Astrocyte of the spinal cord (primary cell): ENCODE measurements around the gene DNAI7.

Experiments
- DNase-seq: peaks from one replicate; pipeline ENCODE4 v3.0.0; 2011; ENCODE audit warnings: low read depth, low spot score
- H3K4me3 ChIP-seq: 2 replicates; pipeline ENCODE4 v1.5.1; 2011; ENCODE audit warnings: low read depth, mild to moderate bottlenecking, low read length, moderate library complexity
- CTCF ChIP-seq: IDR thresholded peaks from 2 replicates; pipeline ENCODE4 v1.5.1; 2012; ENCODE audit warnings: low read depth, mild to moderate bottlenecking, low read length, inconsistent platforms
- in situ Hi-C: cut with HindIII; loops from 2 replicates; pipeline ENCODE4 v1.10.0; 2017; ENCODE audit warnings: low sequenced_read_pairs

The DNAI7 gene

DNA sequence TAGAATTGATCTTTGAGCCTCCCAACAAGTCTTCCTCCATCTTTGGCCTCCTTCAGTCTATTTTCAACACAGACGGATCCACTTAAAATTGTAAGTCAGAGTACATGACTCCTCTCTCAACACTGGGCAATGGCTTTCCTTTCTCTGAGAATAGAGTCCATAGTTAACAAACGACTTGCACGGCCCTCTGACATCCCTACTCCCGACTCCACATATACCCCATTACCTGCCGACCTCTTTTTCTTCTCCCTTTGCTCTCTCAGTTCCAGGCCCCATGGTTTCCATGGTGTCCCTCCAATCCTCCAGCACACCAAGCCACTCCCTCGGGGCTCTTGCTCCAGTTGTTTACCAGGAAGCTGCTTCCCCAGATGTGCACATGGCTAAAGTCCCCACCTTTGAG lies 84.7 kb downstream of the DNAI7 start:
- H3K4me3 ChIP-seq = no peak overlapping the region
- DNase-seq = no peak
- TF ChIP-seq CTCF = no peak
- in situ Hi-C loops = no loop called here

DNA sequence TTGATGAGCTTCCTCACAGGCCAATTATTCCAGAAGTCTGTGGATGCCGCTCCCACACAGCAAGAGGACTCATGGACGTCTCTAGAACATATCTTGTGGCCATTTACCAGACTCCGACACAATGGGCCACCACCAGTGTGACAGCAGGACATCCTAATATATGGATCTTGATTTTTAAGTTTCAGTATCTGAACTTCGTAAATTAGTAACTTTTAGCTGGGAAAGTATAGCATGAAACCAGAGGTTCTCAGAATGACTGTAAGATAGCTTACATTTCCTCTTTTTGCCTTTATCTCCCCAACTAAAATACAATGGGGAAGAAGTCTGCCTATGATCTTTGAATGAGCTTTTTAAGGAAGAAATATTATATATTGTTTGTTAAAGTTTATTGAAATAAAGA lies 87.0 kb downstream of the DNAI7 start:
- in situ Hi-C loops = no loop called here
- no peak for DNase-seq
- H3K4me3 ChIP-seq = no peak overlapping the region
- TF ChIP-seq CTCF = no peak

GRCh38 chr12:25106818-25107217 lies 88.1 kb downstream of the DNAI7 start:
- DNase-seq = no peak
- in situ Hi-C loops = no loop called here
- H3K4me3 ChIP-seq = no peak overlapping the region
- TF ChIP-seq CTCF = no peak

DNA sequence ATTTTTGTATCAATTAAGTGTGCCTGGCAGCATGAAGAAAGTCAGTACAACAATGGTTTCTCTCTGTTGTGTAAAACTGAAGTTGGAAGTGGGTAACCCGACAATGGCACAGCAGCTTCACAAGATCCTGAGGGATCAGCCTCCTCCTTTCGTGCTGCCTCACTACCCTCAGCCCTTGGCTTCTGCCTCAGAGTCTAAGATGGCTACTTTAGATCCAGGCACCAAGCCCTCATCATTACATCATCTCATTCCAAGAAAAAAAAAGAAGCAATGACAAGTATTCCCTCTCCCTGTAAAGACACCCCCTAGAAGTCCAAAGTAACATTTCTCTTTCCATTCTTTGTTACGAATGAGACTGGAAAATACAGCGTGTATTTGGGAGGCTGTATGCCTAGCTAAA lies 92.6 kb downstream of the DNAI7 start:
- H3K4me3 ChIP-seq = no peak overlapping the region
- TF ChIP-seq CTCF = no peak
- no peak for DNase-seq
- in situ Hi-C loops = no loop called here

DNA sequence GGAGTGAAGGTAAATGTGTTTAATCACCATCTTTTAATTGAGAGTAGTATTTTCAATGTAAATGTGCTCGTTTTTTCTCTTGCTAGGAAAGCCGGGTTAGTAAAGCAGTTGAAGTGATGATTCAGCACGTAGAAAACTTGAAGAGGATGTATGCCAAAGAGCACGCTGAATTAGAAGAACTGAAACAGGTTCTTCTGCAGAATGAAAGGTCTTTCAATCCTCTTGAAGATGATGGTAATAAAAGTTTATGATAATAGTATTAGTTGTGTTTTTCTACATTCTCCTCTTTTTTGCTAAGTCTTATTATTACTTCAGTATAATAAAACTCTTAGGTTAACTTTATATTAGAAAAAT lies 93.9 kb downstream of the DNAI7 start:
- no peak for DNase-seq
- in situ Hi-C loops = no loop called here
- no peak overlapping the region for H3K4me3 ChIP-seq
- no peak for TF ChIP-seq CTCF

DNA sequence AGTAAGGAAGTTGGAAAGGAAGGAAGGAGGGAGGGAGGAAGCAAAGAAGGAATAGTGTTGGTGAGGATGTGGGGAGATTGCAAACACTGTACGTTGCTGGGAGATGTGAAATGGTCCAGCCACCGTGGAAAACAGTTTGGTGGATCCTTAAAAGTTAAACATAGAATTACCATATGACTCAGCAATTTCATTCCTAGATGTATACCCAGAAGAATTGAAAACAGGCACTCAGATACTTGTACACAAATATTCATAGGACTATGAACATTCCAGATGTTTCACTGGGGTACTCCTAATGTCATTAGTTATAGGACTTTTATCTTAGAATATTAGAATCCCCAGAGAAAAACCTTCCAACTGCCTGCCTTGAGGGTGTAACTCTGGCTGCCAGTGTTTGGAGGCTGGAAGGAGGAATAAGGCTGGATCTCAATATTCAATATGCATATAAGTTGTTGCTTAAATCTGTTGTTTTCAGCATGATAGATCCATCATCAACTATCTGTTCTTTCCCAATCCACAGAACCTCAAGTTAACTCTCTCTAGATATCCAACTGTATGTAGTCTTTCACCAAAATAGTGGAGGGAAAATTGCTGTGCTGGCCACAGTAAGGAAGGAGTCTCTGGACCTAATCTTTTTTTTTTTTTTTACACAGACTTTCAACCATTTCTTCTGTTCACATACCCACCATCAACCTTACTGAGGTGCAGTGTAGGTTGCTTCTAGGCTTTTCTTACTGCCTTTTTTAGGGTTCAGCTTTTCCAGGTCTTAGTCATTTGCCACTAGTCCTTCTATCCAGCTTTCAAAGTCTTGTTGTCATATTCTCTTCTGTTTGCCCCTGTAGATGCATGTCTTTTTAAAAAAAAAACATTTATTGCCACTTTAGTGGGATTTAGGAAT lies 94.5 kb downstream of the DNAI7 start:
- no peak for DNase-seq
- in situ Hi-C loops = no loop called here

More for the DNA sequence above, 94.5 kb downstream of the DNAI7 start:
- no peak overlapping the region for H3K4me3 ChIP-seq
- no peak for TF ChIP-seq CTCF
